ENCODE data around the gene ZFAND3.

DNA sequence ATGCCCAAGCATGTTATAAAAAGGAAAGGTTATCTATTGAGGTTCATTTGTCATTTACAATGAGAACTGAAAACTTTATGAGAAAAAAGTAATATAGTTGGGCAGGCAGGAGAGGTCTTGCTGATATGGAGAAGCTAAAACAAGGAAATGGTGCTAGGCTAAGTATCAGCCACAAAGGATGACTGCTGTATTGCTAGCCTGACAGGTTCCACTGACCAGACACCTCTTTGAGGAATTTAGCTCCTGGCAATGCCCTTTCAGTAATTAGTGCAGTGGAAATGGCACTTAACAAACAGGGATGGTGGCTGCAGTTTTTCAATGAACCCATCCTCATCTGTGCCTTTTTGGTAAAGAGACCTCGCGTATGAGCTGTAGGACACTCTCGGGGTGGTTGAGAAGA is 284.4 kb downstream of the ZFAND3 start:
- TF ChIP-seq, protein P1, sequence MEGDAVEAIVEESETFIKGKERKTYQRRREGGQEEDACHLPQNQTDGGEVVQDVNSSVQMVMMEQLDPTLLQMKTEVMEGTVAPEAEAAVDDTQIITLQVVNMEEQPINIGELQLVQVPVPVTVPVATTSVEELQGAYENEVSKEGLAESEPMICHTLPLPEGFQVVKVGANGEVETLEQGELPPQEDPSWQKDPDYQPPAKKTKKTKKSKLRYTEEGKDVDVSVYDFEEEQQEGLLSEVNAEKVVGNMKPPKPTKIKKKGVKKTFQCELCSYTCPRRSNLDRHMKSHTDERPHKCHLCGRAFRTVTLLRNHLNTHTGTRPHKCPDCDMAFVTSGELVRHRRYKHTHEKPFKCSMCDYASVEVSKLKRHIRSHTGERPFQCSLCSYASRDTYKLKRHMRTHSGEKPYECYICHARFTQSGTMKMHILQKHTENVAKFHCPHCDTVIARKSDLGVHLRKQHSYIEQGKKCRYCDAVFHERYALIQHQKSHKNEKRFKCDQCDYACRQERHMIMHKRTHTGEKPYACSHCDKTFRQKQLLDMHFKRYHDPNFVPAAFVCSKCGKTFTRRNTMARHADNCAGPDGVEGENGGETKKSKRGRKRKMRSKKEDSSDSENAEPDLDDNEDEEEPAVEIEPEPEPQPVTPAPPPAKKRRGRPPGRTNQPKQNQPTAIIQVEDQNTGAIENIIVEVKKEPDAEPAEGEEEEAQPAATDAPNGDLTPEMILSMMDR (IDR thresholded peaks at IDR 0.05), result no peak
- no peak for TF ChIP-seq EP300 (IDR thresholded peaks at IDR 0.05)
